ENCODE results near the gene MR1. TPM values are rescaled to one million over a fixed set of nuclear protein-coding genes. Genes with fewer than 3 reads are reported as not detected.

Gene MR1
- total RNA-seq, 1 experiment from 2014 or later = 6.6 TPM

DNA sequence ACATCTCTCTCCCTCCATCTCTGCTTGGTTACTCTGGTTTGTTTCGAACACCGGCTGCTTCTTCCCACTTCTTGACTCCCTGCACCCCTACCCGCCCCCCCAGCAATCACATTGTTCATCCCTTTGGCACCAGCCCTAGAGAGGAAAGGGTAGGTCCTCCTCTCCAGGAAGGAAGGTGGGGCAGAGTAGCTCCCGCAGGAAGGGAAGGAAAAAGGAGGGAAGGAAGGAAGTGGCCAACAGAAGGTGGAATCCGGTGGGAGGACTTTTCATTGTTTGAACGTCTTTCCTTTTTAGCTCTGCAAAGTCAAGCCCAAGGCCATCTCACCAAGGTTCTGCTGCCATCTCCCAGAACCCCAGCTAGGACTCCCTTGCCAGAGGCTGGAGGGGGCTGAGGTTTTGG, 72.7 kb downstream of the MR1 start:
- ATAC-seq = no peak
- no peak for DNase-seq (ENCODE audit: low read depth, low spot score)
- H3K9me3 ChIP-seq (ENCODE audit: control insufficient read depth in 1 of 2, insufficient read depth in 1 of 2, low read depth in 1 of 2, low read length in 2 of 2) = no peaks in the 10 kb centered on the region
- no peak overlapping the region for H2AFZ ChIP-seq (ENCODE audit: low read depth, low read length, poor library complexity, severe bottlenecking)
- H3K9me2 ChIP-seq (ENCODE audit: insufficient read depth) = no peaks in the 10 kb centered on the region
- no peak overlapping the region for H3K4me2 ChIP-seq (ENCODE audit: low read length)
- no peak overlapping the region for H3K9ac ChIP-seq (ENCODE audit: low read length)
- H3K36me3 ChIP-seq (ENCODE audit: control insufficient read depth in 1 of 2, insufficient read depth in 2 of 2, low read length in 2 of 2) = no peaks in the 10 kb centered on the region
- no TSS peak for BruUV-seq (replicated peaks)
- no peaks in the 10 kb centered on the region for H4K20me1 ChIP-seq (ENCODE audit: insufficient read depth)
- H3K27me3 ChIP-seq (ENCODE audit: insufficient read depth, low read length) = no peaks in the 10 kb centered on the region
- no peak for TF ChIP-seq EGR1 (IDR thresholded peaks at IDR 0.05; ENCODE audit: low read depth)
- no peak for TF ChIP-seq ZNF274 (IDR thresholded peaks at IDR 0.05; ENCODE audit: low read depth, low read length)
- TF ChIP-seq SIN3A (IDR thresholded peaks at IDR 0.05; ENCODE audit: low read depth) = no peak
- TF ChIP-seq ELF1 (IDR thresholded peaks at IDR 0.05; ENCODE audit: borderline replicate concordance, low read depth) = no peak
- TF ChIP-seq POLR2A (IDR thresholded peaks at IDR 0.05; ENCODE audit: borderline replicate concordance, extremely low read depth, insufficient read depth, insufficient read length) = no peak
- TF ChIP-seq, protein P1, sequence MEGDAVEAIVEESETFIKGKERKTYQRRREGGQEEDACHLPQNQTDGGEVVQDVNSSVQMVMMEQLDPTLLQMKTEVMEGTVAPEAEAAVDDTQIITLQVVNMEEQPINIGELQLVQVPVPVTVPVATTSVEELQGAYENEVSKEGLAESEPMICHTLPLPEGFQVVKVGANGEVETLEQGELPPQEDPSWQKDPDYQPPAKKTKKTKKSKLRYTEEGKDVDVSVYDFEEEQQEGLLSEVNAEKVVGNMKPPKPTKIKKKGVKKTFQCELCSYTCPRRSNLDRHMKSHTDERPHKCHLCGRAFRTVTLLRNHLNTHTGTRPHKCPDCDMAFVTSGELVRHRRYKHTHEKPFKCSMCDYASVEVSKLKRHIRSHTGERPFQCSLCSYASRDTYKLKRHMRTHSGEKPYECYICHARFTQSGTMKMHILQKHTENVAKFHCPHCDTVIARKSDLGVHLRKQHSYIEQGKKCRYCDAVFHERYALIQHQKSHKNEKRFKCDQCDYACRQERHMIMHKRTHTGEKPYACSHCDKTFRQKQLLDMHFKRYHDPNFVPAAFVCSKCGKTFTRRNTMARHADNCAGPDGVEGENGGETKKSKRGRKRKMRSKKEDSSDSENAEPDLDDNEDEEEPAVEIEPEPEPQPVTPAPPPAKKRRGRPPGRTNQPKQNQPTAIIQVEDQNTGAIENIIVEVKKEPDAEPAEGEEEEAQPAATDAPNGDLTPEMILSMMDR (IDR thresholded peaks at IDR 0.05 in 2 of 3, conservative IDR thresholded peaks at IDR 0.05 in 1 of 3; ENCODE audit: borderline replicate concordance in 1 of 3, insufficient read depth in 1 of 3, low read depth in 2 of 3, low read length in 2 of 3) = no peak
- TF ChIP-seq EZH2 (IDR thresholded peaks at IDR 0.05) = no peak
- no peak for TF ChIP-seq EZH2phosphoT487 (IDR thresholded peaks at IDR 0.05; ENCODE audit: borderline replicate concordance)
- no peak for TF ChIP-seq JUND (IDR thresholded peaks at IDR 0.05)
- TF ChIP-seq ZFX (IDR thresholded peaks at IDR 0.05) = no peak
- TF ChIP-seq CBX3 (IDR thresholded peaks at IDR 0.05; ENCODE audit: low read depth) = no peak
- intact Hi-C loops (cut with micrococcal nuclease) = no loop called here
- peaks cover 52 to 74% of the 10 kb centered on the region in 2 experiments for H3K4me1 ChIP-seq (ENCODE audit: control insufficient read depth in 1 of 2, insufficient read depth in 2 of 2, low read length in 2 of 2)
- no peak overlapping the region for H3K27ac ChIP-seq (ENCODE audit: low read depth, low read length)
- H3K79me2 ChIP-seq (ENCODE audit: insufficient read depth, low read length) = no peaks in the 10 kb centered on the region
- ChIA-PET CTCF (no interaction called here), RAD21 (ENCODE audit: low non-redundant PET in 1 of 2, low total read pairs in 2 of 2, uncharacterized antibody in 2 of 2, unreplicated experiment in 2 of 2) (no interaction called here), POLR2A (interaction anchor here (1.1 to 4.2 kb wide), 3 partner anchors 11 to 29 kb away, joined by 3 to 19 read pairs (median 7); no protein-coding TSS in a partner anchor)
- no peak overlapping the region for H3K4me3 ChIP-seq (replicated peaks in 1 of 2; ENCODE audit: low read depth in 1 of 2, low read length in 2 of 2)

Data from HCT116 (cell line).